Ishikawa (cell line): ENCODE data around the gene TASOR2.

Experiments
- CREB1 ChIP-seq: IDR thresholded peaks from 2 replicates; pipeline ENCODE4 v1.6.1; 2012; ENCODE audit warnings: low read depth
- EGR1 ChIP-seq: IDR thresholded peaks from 2 replicates; pipeline ENCODE4 v1.6.1; 2012
- MAX ChIP-seq: IDR thresholded peaks from 2 replicates; pipeline ENCODE4 v1.6.1; 2012
- TEAD4 ChIP-seq: IDR thresholded peaks from 2 replicates; pipeline ENCODE4 v1.6.1; 2012
- YY1 ChIP-seq: IDR thresholded peaks from 2 replicates; pipeline ENCODE4 v1.6.1; 2012; ENCODE audit warnings: low read depth
- TF ChIP-seq, protein P1 (sequence below): IDR thresholded peaks from 2 replicates; pipeline ENCODE4 v1.6.1; 2012; ENCODE audit warnings: low read depth, mild to moderate bottlenecking

GRCh38 chr10:5643346-5644067 lies 41.1 kb upstream of the TASOR2 start:
- TF ChIP-seq MAX (no peak), YY1 (no peak), TEAD4 (no peak), EGR1 (no peak), CREB1 (no peak)
- TF ChIP-seq, protein P1, sequence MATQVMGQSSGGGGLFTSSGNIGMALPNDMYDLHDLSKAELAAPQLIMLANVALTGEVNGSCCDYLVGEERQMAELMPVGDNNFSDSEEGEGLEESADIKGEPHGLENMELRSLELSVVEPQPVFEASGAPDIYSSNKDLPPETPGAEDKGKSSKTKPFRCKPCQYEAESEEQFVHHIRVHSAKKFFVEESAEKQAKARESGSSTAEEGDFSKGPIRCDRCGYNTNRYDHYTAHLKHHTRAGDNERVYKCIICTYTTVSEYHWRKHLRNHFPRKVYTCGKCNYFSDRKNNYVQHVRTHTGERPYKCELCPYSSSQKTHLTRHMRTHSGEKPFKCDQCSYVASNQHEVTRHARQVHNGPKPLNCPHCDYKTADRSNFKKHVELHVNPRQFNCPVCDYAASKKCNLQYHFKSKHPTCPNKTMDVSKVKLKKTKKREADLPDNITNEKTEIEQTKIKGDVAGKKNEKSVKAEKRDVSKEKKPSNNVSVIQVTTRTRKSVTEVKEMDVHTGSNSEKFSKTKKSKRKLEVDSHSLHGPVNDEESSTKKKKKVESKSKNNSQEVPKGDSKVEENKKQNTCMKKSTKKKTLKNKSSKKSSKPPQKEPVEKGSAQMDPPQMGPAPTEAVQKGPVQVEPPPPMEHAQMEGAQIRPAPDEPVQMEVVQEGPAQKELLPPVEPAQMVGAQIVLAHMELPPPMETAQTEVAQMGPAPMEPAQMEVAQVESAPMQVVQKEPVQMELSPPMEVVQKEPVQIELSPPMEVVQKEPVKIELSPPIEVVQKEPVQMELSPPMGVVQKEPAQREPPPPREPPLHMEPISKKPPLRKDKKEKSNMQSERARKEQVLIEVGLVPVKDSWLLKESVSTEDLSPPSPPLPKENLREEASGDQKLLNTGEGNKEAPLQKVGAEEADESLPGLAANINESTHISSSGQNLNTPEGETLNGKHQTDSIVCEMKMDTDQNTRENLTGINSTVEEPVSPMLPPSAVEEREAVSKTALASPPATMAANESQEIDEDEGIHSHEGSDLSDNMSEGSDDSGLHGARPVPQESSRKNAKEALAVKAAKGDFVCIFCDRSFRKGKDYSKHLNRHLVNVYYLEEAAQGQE, result no peak
